SK-N-SH (cell line): Measurements from ENCODE around the gene ACTL10.

ENCODE experiments used
- CHD2 ChIP-seq: fragments of 150-350 bp; IDR thresholded peaks from 2 replicates; pipeline ENCODE4 v1.6.1; 2018; ENCODE audit warnings: low read length; ENCODE audit not compliant: partially characterized antibody
- CTCF ChIP-seq: fragments of 200-600 bp; sonication (generic); IDR thresholded peaks from 2 replicates; pipeline ENCODE4 v1.6.1; 2017; ENCODE audit warnings: antibody characterized with exemption, mild to moderate bottlenecking, moderate library complexity
- EP300 ChIP-seq, 2 experiments: IDR thresholded peaks; 2 replicates each; pipeline versions ENCODE4 v1.4.0 to v1.6.1; 2012; ENCODE audit warnings: borderline replicate concordance in 1 of 2, low read depth in 1 of 2, low read length in 1 of 2
- JUND ChIP-seq: IDR thresholded peaks from 2 replicates; pipeline ENCODE4 v1.4.0; 2012
- POLR2AphosphoS5 ChIP-seq: IDR thresholded peaks from 2 replicates; pipeline ENCODE4 v1.6.1; 2012; ENCODE audit warnings: low read depth, low read length
- RAD21 ChIP-seq: IDR thresholded peaks from 2 replicates; pipeline ENCODE4 v1.6.1; 2012; ENCODE audit warnings: mild to moderate bottlenecking, low read length

- TF ChIP-seq CTCF: no peak
- TF ChIP-seq EP300 (IDR thresholded peaks at IDR 0.05; ENCODE audit: borderline replicate concordance in 1 of 2, low read depth in 1 of 2, low read length in 1 of 2): no peak
- TF ChIP-seq POLR2AphosphoS5: no peak
- no peak for TF ChIP-seq CHD2
- TF ChIP-seq RAD21: no peak
- no peak for TF ChIP-seq JUND
These were observed 15.8 kb upstream of the ACTL10 start for GRCh38 chr20:33650753-33651561.
